IPS-20b (cell line): ENCODE results near the gene RAD18.

Source experiments
- H3K27ac ChIP-seq: one replicate; pipeline ENCODE4 v1.5.1; 2013; ENCODE audit warnings: low read length
- H3K27me3 ChIP-seq: 2 replicates; pipeline ENCODE4 v1.6.1; 2013; ENCODE audit warnings: mild to moderate bottlenecking, low read length, inconsistent platforms; ENCODE audit not compliant: insufficient read depth
- H3K36me3 ChIP-seq: 2 replicates; pipeline ENCODE4 v1.6.1; 2013; ENCODE audit warnings: low read depth, mild to moderate bottlenecking, inconsistent platforms, low read length, moderate library complexity; ENCODE audit not compliant: insufficient read depth
- H3K4me1 ChIP-seq: 2 replicates; pipeline ENCODE4 v1.6.1; 2013; ENCODE audit warnings: mild to moderate bottlenecking, control low read depth, inconsistent platforms, low read length, moderate library complexity; ENCODE audit not compliant: insufficient read depth
- H3K4me3 ChIP-seq: 2 replicates; pipeline ENCODE4 v1.5.1; 2013; ENCODE audit warnings: mild to moderate bottlenecking, low read length, inconsistent platforms
- H3K9ac ChIP-seq: 2 replicates; pipeline ENCODE4 v1.6.1; 2013; ENCODE audit warnings: low read depth, mild to moderate bottlenecking, inconsistent platforms, low read length, moderate library complexity
- H3K9me3 ChIP-seq: 2 replicates; pipeline ENCODE4 v1.6.1; 2013; ENCODE audit warnings: mild to moderate bottlenecking, low read depth, low read length, inconsistent platforms; ENCODE audit not compliant: insufficient read depth

Gene RAD18

GRCh38 chr3:8852511-8852910 lies 110.8 kb downstream of the RAD18 start:
- no peaks in the 10 kb centered on the region for H3K27me3 ChIP-seq
- H3K27ac ChIP-seq, result no peak overlapping the region
- no peaks in the 10 kb centered on the region for H3K36me3 ChIP-seq
- H3K9me3 ChIP-seq, result no peaks in the 10 kb centered on the region
- no peak overlapping the region for H3K4me3 ChIP-seq
- H3K4me1 ChIP-seq, result no peaks in the 10 kb centered on the region
- no peak overlapping the region for H3K9ac ChIP-seq

- no peaks in the 10 kb centered on the region for H3K27me3 ChIP-seq
- no peaks in the 10 kb centered on the region for H3K9me3 ChIP-seq
- H3K4me1 ChIP-seq, result 0 out of 2 replicates have a peak, but pooled peaks cover 1% of the 10 kb centered on the region
- H3K4me3 ChIP-seq, result no peak overlapping the region
- H3K27ac ChIP-seq, result no peak overlapping the region
- no peak overlapping the region for H3K9ac ChIP-seq
- H3K36me3 ChIP-seq, result no peaks in the 10 kb centered on the region
Measured at GRCh38 chr3:8851703-8852102, 111.6 kb downstream of the RAD18 start.

- no peak overlapping the region for H3K4me3 ChIP-seq
- no peaks in the 10 kb centered on the region for H3K27me3 ChIP-seq
- no peaks in the 10 kb centered on the region for H3K9me3 ChIP-seq
- no peak overlapping the region for H3K9ac ChIP-seq
- peaks cover 11% of the 10 kb centered on the region for H3K4me1 ChIP-seq
- no peaks in the 10 kb centered on the region for H3K36me3 ChIP-seq
- H3K27ac ChIP-seq, result no peak overlapping the region
Measured at GRCh38 chr3:8848696-8849131, 114.6 kb downstream of the RAD18 start.

GRCh38 chr3:8847317-8847716 lies 116.0 kb downstream of the RAD18 start:
- H3K4me1 ChIP-seq, result peaks cover 11% of the 10 kb centered on the region
- H3K27ac ChIP-seq, result no peak overlapping the region

GRCh38 chr3:8846176-8846575 lies 117.1 kb downstream of the RAD18 start:
- Histone ChIP-seq H3K4me1 (peaks cover 11% of the 10 kb centered on the region), H3K36me3 (no peaks in the 10 kb centered on the region), H3K27me3 (no peaks in the 10 kb centered on the region), H3K4me3 (no peak overlapping the region), H3K9me3 (no peaks in the 10 kb centered on the region), H3K9ac (peak overlapping the region; percentile 18; the same call in 1 of the 2 replicates), H3K27ac (no peak overlapping the region)

More at GRCh38 chr3:8847317-8847716, 116.0 kb downstream of the RAD18 start:
- Histone ChIP-seq H3K36me3 (no peaks in the 10 kb centered on the region), H3K4me3 (no peak overlapping the region), H3K27me3 (no peaks in the 10 kb centered on the region), H3K9ac (no peak overlapping the region), H3K9me3 (no peaks in the 10 kb centered on the region)

- no peak overlapping the region for H3K4me3 ChIP-seq
- H3K9ac ChIP-seq, result peak overlapping the region; percentile 18; the same call in 1 of the 2 replicates
- no peaks in the 10 kb centered on the region for H3K36me3 ChIP-seq
- peaks cover 11% of the 10 kb centered on the region for H3K4me1 ChIP-seq
- no peaks in the 10 kb centered on the region for H3K9me3 ChIP-seq
- no peaks in the 10 kb centered on the region for H3K27me3 ChIP-seq
- H3K27ac ChIP-seq, result no peak overlapping the region
Measured at GRCh38 chr3:8845641-8846040, 117.6 kb downstream of the RAD18 start.

GRCh38 chr3:8843347-8843746 lies 119.9 kb downstream of the RAD18 start:
- H3K27ac ChIP-seq, result no peak overlapping the region
- H3K4me3 ChIP-seq, result no peak overlapping the region
- no peaks in the 10 kb centered on the region for H3K36me3 ChIP-seq
- peaks cover 11% of the 10 kb centered on the region for H3K4me1 ChIP-seq
- H3K9ac ChIP-seq, result no peak overlapping the region
- no peaks in the 10 kb centered on the region for H3K27me3 ChIP-seq
- no peaks in the 10 kb centered on the region for H3K9me3 ChIP-seq

GRCh38 chr3:8842293-8842692 lies 121.0 kb downstream of the RAD18 start:
- Histone ChIP-seq H3K4me3 (no peak overlapping the region), H3K27me3 (no peaks in the 10 kb centered on the region), H3K9ac (no peak overlapping the region), H3K9me3 (no peaks in the 10 kb centered on the region), H3K27ac (no peak overlapping the region), H3K4me1 (peaks cover 11% of the 10 kb centered on the region), H3K36me3 (no peaks in the 10 kb centered on the region)

GRCh38 chr3:8841472-8841871 lies 121.8 kb downstream of the RAD18 start:
- Histone ChIP-seq H3K36me3 (no peaks in the 10 kb centered on the region), H3K27ac (no peak overlapping the region), H3K4me1 (peaks cover 7% of the 10 kb centered on the region), H3K9me3 (no peaks in the 10 kb centered on the region), H3K27me3 (no peaks in the 10 kb centered on the region), H3K4me3 (no peak overlapping the region), H3K9ac (no peak overlapping the region)

GRCh38 chr3:8840556-8840955 lies 122.7 kb downstream of the RAD18 start:
- H3K27me3 ChIP-seq, result no peaks in the 10 kb centered on the region
- no peaks in the 10 kb centered on the region for H3K4me1 ChIP-seq
- H3K36me3 ChIP-seq, result no peaks in the 10 kb centered on the region
- H3K4me3 ChIP-seq, result no peak overlapping the region
- no peaks in the 10 kb centered on the region for H3K9me3 ChIP-seq
- H3K9ac ChIP-seq, result no peak overlapping the region
- no peak overlapping the region for H3K27ac ChIP-seq

GRCh38 chr3:8839607-8840325 lies 123.5 kb downstream of the RAD18 start:
- H3K36me3 ChIP-seq, result no peaks in the 10 kb centered on the region
- H3K9me3 ChIP-seq, result no peaks in the 10 kb centered on the region
- H3K9ac ChIP-seq, result no peak overlapping the region
- H3K4me1 ChIP-seq, result no peaks in the 10 kb centered on the region
- no peak overlapping the region for H3K4me3 ChIP-seq
- H3K27me3 ChIP-seq, result no peaks in the 10 kb centered on the region
- no peak overlapping the region for H3K27ac ChIP-seq

GRCh38 chr3:8838765-8839423 lies 124.4 kb downstream of the RAD18 start:
- H3K4me1 ChIP-seq, result no peaks in the 10 kb centered on the region
- H3K4me3 ChIP-seq, result no peak overlapping the region
- H3K27me3 ChIP-seq, result no peaks in the 10 kb centered on the region
- no peak overlapping the region for H3K9ac ChIP-seq
- H3K9me3 ChIP-seq, result no peaks in the 10 kb centered on the region
- no peak overlapping the region for H3K27ac ChIP-seq
- no peaks in the 10 kb centered on the region for H3K36me3 ChIP-seq
